Measurements from ENCODE around the gene MVB12B. TPM values are rescaled to one million over a fixed set of nuclear protein-coding genes. Genes with fewer than 3 reads are reported as not detected.
A peak's percentile ranks its signal among the peaks of the same experiment; 100 is the strongest.

MVB12B gene
- total RNA-seq, 1 donor from 2014 or later = 47.8 TPM

- no peak for DNase-seq
- peaks cover 73% of the 10 kb centered on the region for H3K27me3 ChIP-seq (ENCODE audit: low read depth)
- ATAC-seq = no peak
- H3K27ac ChIP-seq = no peak overlapping the region
- H3K4me3 ChIP-seq = no peak overlapping the region
- TF ChIP-seq, protein P1, sequence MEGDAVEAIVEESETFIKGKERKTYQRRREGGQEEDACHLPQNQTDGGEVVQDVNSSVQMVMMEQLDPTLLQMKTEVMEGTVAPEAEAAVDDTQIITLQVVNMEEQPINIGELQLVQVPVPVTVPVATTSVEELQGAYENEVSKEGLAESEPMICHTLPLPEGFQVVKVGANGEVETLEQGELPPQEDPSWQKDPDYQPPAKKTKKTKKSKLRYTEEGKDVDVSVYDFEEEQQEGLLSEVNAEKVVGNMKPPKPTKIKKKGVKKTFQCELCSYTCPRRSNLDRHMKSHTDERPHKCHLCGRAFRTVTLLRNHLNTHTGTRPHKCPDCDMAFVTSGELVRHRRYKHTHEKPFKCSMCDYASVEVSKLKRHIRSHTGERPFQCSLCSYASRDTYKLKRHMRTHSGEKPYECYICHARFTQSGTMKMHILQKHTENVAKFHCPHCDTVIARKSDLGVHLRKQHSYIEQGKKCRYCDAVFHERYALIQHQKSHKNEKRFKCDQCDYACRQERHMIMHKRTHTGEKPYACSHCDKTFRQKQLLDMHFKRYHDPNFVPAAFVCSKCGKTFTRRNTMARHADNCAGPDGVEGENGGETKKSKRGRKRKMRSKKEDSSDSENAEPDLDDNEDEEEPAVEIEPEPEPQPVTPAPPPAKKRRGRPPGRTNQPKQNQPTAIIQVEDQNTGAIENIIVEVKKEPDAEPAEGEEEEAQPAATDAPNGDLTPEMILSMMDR (IDR thresholded peaks at IDR 0.05) = no peak
- no peaks in the 10 kb centered on the region for H3K9me3 ChIP-seq
- peaks cover 37% of the 10 kb centered on the region for H3K4me1 ChIP-seq
- no peaks in the 10 kb centered on the region for H3K36me3 ChIP-seq
- intact Hi-C loops (cut with DNase I) = loop anchor here (10.0 kb wide), 1 partner anchor 50 kb away; no protein-coding TSS in a partner anchor
These were observed 188.6 kb downstream of the MVB12B start for GRCh38 chr9:126515001-126515872.

DNA sequence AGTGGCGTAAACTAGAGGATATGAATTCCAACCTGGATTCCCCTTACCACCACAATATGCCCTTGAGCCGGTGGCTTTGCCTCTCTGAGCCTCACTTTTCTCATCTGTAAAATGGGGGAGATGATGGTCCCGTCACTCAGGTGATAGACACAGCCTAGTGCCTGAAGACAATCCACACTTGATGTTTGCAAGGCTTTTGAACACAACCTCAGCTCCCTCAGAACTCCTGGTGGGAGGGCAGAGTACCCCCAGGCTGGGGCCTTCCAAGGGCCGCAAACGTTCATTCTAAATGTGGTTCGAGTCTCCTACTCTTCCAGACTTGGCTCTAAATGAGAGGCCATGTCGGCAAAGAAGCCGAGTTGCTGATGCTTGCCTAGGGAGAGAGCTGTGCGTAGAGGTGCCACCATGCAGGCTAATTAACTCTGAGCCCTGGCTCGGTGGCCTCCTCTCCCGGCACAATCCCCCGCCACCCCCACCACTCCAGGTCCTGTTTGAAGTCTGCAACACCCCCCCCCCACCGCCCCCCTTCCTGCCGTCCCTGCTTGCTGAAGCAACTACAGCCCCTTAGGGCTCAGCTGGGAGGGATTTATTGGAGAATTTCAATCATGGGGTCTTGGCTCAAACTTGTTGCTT is 189.4 kb downstream of the MVB12B start:
- no peaks in the 10 kb centered on the region for H3K36me3 ChIP-seq
- no peak overlapping the region for H3K4me3 ChIP-seq
- ATAC-seq (no peak), DNase-seq (no peak)
- TF ChIP-seq, protein P1 (IDR thresholded peaks at IDR 0.05) = no peak
- peaks cover 37% of the 10 kb centered on the region for H3K4me1 ChIP-seq
- H3K27me3 ChIP-seq (ENCODE audit: low read depth) = peaks cover 76% of the 10 kb centered on the region
- intact Hi-C loops (cut with DNase I) = loop anchor here (10.0 kb wide), 1 partner anchor 49 kb away; no protein-coding TSS in a partner anchor
- H3K27ac ChIP-seq = no peak overlapping the region
- no peaks in the 10 kb centered on the region for H3K9me3 ChIP-seq

DNA sequence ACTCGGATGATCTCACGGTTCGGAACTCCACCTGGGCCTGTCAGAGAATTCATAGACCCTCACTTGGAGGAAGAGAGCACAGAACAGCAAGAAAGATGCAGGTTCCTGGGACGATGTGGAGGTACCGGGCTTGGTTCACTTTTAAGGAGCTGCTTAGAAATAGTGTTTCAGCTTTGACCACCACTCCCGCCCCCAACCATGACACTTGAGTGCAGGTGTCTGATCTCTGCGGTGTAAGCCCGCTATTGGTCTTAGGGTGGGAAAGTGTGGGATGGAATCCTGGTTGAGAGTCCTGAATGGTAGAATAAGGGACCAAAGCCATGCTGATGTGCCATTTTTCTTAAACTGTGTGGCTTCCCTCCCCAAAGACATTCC is 189.9 kb downstream of the MVB12B start:
- ATAC-seq = no peak
- DNase-seq = no peak
- intact Hi-C loops (cut with DNase I) = loop anchor here (10.0 kb wide), 1 partner anchor 48 kb away; no protein-coding TSS in a partner anchor
- Histone ChIP-seq H3K9me3 (no peaks in the 10 kb centered on the region), H3K36me3 (no peaks in the 10 kb centered on the region), H3K27me3 (ENCODE audit: low read depth) (peaks cover 77% of the 10 kb centered on the region), H3K4me1 (peaks cover 37% of the 10 kb centered on the region), H3K27ac (peak overlapping the region; percentile 78), H3K4me3 (peak overlapping the region; percentile 50)
- TF ChIP-seq, protein P1 (IDR thresholded peaks at IDR 0.05) = no peak

GRCh38 chr9:126516936-126517832 is 190.6 kb downstream of the MVB12B start:
- Histone ChIP-seq H3K9me3 (no peaks in the 10 kb centered on the region), H3K27ac (peak overlapping the region; percentile 78), H3K4me1 (peaks cover 37% of the 10 kb centered on the region), H3K4me3 (peak overlapping the region; percentile 50), H3K36me3 (no peaks in the 10 kb centered on the region), H3K27me3 (ENCODE audit: low read depth) (peaks cover 82% of the 10 kb centered on the region)
- TF ChIP-seq, protein P1 (IDR thresholded peaks at IDR 0.05) = no peak
- intact Hi-C loops (cut with DNase I) = loop anchor here (10.0 kb wide), 1 partner anchor 48 kb away; no protein-coding TSS in a partner anchor
- ATAC-seq (peak; percentile 62 to 74), DNase-seq (peak; percentile 80)

DNA sequence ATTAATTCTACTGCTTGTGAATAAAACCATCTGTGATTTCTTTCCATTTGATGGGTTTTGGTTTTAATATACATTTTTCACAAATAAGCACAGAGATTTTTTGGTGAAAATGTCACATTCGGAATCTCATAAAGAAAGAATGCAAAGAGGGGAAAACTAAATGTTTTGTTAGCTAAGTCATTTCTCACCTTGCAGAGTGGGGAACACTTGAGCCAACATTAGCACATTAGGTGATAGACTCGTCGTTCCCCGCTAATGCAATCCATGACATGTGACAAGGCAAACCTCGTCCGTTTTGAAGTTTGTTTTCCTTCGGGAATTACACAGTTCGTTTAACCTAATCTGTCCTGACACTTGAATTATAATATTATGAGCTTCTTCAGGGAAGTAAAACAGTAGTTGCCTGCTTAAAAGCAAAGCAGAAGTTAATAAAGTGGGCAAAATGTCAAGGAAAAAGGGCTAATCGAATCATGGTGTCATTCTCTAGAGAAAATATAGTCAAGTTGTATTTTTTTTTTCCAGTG is 191.3 kb downstream of the MVB12B start:
- H3K4me3 ChIP-seq = peak overlapping the region; percentile 50
- H3K27me3 ChIP-seq (ENCODE audit: low read depth) = peaks cover 79% of the 10 kb centered on the region
- no peak for DNase-seq
- TF ChIP-seq, protein P1 (IDR thresholded peaks at IDR 0.05) = no peak
- no peaks in the 10 kb centered on the region for H3K9me3 ChIP-seq
- intact Hi-C loops (cut with DNase I) = loop anchor here (10.0 kb wide), 1 partner anchor 47 kb away; no protein-coding TSS in a partner anchor
- ATAC-seq = no peak
- H3K27ac ChIP-seq = peak overlapping the region; percentile 78
- H3K36me3 ChIP-seq = no peaks in the 10 kb centered on the region
- H3K4me1 ChIP-seq = peaks cover 41% of the 10 kb centered on the region
